SK-N-SH treated with all-trans-retinoic acid at 6 μM for 48 hours (cell line): Measurements from ENCODE around the gene CACNB4.

Experiments used
- ATAC-seq: fragments of 200-7000 bp; cut with Tn5 transposase; 3 replicates; pipeline ENCODE4 v1.9.1; 2020; ENCODE audit warnings: mild to moderate bottlenecking, moderate library complexity
- ARNTL ChIP-seq: fragments of 450-650 bp; formaldehyde crosslinking; IDR thresholded peaks from 2 replicates; pipeline ENCODE4 v1.5.0; 2020; ENCODE audit warnings: low read depth, mild to moderate bottlenecking, moderate library complexity, borderline replicate concordance
- BACH2 ChIP-seq: fragments of 250-450 bp; sonication (Bioruptor Pico); IDR thresholded peaks from 2 replicates; pipeline ENCODE4 v1.9.0; 2021; ENCODE audit warnings: mild to moderate bottlenecking, borderline replicate concordance
- CSDC2 ChIP-seq: fragments of 250-450 bp; sonication (Bioruptor Pico); IDR thresholded peaks from 2 replicates; pipeline ENCODE4 v1.5.0; 2020; ENCODE audit warnings: mild to moderate bottlenecking, moderate library complexity
- ESRRG ChIP-seq: fragments of 250-450 bp; sonication (Bioruptor Pico); IDR thresholded peaks from 2 replicates; pipeline ENCODE4 v1.6.1; 2021; ENCODE audit warnings: mild to moderate bottlenecking
- GLIS3 ChIP-seq: fragments of 250-450 bp; sonication (Bioruptor Pico); IDR thresholded peaks from 2 replicates; pipeline ENCODE4 v1.5.0; 2020; ENCODE audit warnings: mild to moderate bottlenecking, moderate library complexity
- ISL1 ChIP-seq: fragments of 250-450 bp; sonication (Bioruptor Pico); IDR thresholded peaks from 2 replicates; pipeline ENCODE4 v2.1.2; 2022; ENCODE audit warnings: mild to moderate bottlenecking, moderate library complexity
- OSR1 ChIP-seq: fragments of 250-450 bp; sonication (Bioruptor Pico); IDR thresholded peaks from 2 replicates; pipeline ENCODE4 v1.8.0; 2022; ENCODE audit warnings: moderate library complexity, mild to moderate bottlenecking, inconsistent platforms
- PATZ1 ChIP-seq: fragments of 250-450 bp; sonication (Bioruptor Pico); IDR thresholded peaks from 2 replicates; pipeline ENCODE4 v1.8.0; 2020; ENCODE audit warnings: mild to moderate bottlenecking, moderate library complexity, borderline replicate concordance
- POU6F1 ChIP-seq: fragments of 250-450 bp; sonication (Bioruptor Pico); IDR thresholded peaks from 2 replicates; pipeline ENCODE4 v1.8.0; 2021; ENCODE audit warnings: low read depth, mild to moderate bottlenecking, moderate library complexity, borderline replicate concordance
- PPARA ChIP-seq: fragments of 250-450 bp; sonication (Bioruptor Pico); IDR thresholded peaks from 2 replicates; pipeline ENCODE4 v1.5.0; 2020; ENCODE audit warnings: mild to moderate bottlenecking, borderline replicate concordance
- RARB ChIP-seq: fragments of 250-450 bp; sonication (Bioruptor Pico); IDR thresholded peaks from 2 replicates; pipeline ENCODE4 v1.8.0; 2021; ENCODE audit warnings: mild to moderate bottlenecking, moderate library complexity
- SNAI2 ChIP-seq: fragments of 250-450 bp; sonication (Bioruptor Pico); IDR thresholded peaks from 2 replicates; pipeline ENCODE4 v1.5.0; 2020; ENCODE audit warnings: mild to moderate bottlenecking, moderate library complexity
- TCF4 ChIP-seq: fragments of 250-450 bp; sonication (Bioruptor Pico); IDR thresholded peaks from 2 replicates; pipeline ENCODE4 v1.8.0; 2021; ENCODE audit warnings: mild to moderate bottlenecking, moderate library complexity, borderline replicate concordance
- TOX ChIP-seq: fragments of 250-450 bp; sonication (Bioruptor Pico); IDR thresholded peaks from 2 replicates; pipeline ENCODE4 v1.8.0; 2021; ENCODE audit warnings: mild to moderate bottlenecking, moderate library complexity, borderline replicate concordance
- ZC3H10 ChIP-seq: fragments of 250-450 bp; sonication (Bioruptor Pico); IDR thresholded peaks from 2 replicates; pipeline ENCODE4 v1.5.1; 2021; ENCODE audit warnings: mild to moderate bottlenecking, moderate library complexity
- ZFP3 ChIP-seq: fragments of 250-450 bp; sonication (Bioruptor Pico); IDR thresholded peaks from 2 replicates; pipeline ENCODE4 v1.5.0; 2020; ENCODE audit warnings: mild to moderate bottlenecking, moderate library complexity
- ZFP30 ChIP-seq: fragments of 450-650 bp; formaldehyde crosslinking; IDR thresholded peaks from 2 replicates; pipeline ENCODE4 v1.5.0; 2022; ENCODE audit warnings: mild to moderate bottlenecking, moderate library complexity
- ZNF565 ChIP-seq: fragments of 450-650 bp; formaldehyde crosslinking; conservative IDR thresholded peaks from 2 replicates; pipeline ENCODE4 v1.5.0; 2020; ENCODE audit warnings: low read depth, mild to moderate bottlenecking, moderate library complexity
- ZNF70 ChIP-seq: fragments of 450-650 bp; formaldehyde crosslinking; IDR thresholded peaks from 2 replicates; pipeline ENCODE4 v1.5.0; 2020; ENCODE audit warnings: mild to moderate bottlenecking, moderate library complexity
- ZNF8 ChIP-seq: fragments of 450-650 bp; formaldehyde crosslinking; IDR thresholded peaks from 2 replicates; pipeline ENCODE4 v1.5.0; 2020; ENCODE audit warnings: mild to moderate bottlenecking, moderate library complexity
- TF ChIP-seq, protein P1 (sequence below): fragments of 250-450 bp; sonication (Bioruptor Pico); IDR thresholded peaks from 2 replicates; pipeline ENCODE4 v1.5.1; 2021; ENCODE audit warnings: mild to moderate bottlenecking, moderate library complexity
- TF ChIP-seq, protein P2 (sequence below): fragments of 250-450 bp; sonication (Bioruptor Pico); IDR thresholded peaks from 2 replicates; pipeline ENCODE4 v1.5.1; 2020; ENCODE audit warnings: low read depth, mild to moderate bottlenecking, moderate library complexity

The CACNB4 gene

DNA sequence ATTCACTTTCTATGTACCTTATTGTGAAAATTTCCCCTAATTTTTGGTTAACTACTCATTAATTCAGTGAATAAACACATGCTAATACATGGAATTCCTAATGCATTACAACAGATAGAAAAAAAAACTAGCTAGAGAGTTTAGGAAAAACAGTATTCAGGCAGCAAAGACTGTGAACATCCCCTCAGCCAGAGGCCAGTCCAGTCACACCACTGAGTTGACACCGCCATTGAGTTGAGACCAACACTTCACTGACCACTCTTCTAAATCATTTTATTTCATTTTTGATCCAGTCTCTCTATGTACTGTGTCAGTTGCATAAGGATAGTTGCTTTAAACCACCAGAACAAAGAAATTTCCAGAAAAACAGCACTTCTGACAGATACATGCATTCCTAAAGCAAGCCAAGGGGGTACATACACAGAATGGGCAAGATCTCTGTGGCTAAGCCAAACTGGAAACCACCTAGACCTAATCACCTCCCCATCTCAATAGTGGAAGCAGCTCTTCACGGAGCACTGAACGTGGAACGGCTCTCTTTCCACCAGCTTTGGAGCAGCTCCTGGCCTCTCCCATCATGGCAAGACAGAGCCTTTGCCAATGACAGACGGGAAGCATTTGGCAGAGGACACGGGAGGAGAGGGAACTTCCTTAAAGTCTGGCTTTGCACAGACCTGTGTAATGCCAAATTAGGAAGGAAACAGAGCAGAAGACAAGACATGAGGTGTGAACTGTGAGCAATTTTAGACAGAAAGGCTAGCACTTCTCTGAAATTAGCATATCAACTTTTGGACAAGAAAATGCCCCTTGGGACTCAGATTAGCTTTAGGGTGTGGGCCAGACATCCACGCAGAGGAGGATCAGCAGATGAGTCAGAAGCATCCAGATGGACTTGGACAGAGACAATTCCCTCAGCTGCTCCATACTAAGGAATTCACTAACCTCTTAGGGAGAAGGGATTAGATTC lies 36.4 kb downstream of the CACNB4 start:
- TF ChIP-seq, protein P1, sequence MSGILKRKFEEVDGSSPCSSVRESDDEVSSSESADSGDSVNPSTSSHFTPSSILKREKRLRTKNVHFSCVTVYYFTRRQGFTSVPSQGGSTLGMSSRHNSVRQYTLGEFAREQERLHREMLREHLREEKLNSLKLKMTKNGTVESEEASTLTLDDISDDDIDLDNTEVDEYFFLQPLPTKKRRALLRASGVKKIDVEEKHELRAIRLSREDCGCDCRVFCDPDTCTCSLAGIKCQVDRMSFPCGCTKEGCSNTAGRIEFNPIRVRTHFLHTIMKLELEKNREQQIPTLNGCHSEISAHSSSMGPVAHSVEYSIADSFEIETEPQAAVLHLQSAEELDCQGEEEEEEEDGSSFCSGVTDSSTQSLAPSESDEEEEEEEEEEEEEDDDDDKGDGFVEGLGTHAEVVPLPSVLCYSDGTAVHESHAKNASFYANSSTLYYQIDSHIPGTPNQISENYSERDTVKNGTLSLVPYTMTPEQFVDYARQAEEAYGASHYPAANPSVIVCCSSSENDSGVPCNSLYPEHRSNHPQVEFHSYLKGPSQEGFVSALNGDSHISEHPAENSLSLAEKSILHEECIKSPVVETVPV (CRISPR knock-in tag), result no peak
- TF ChIP-seq ZNF565, result no peak
- TF ChIP-seq ISL1 (CRISPR knock-in tag), result no peak
- TF ChIP-seq ARNTL (CRISPR knock-in tag), result no peak
- no peak for TF ChIP-seq BACH2 (CRISPR knock-in tag)
- no peak for TF ChIP-seq ZFP3 (CRISPR knock-in tag)
- no peak for TF ChIP-seq CSDC2
- TF ChIP-seq RARB (CRISPR knock-in tag), result no peak
- TF ChIP-seq SNAI2 (CRISPR knock-in tag), result no peak
- no peak for TF ChIP-seq TOX (CRISPR knock-in tag)
- ATAC-seq, result peak; percentile 75

GRCh38 chr2:152061383-152061782 lies 37.5 kb downstream of the CACNB4 start:
- no peak for ATAC-seq
- TF ChIP-seq GLIS3 (CRISPR knock-in tag), result no peak
- no peak for TF ChIP-seq RARB (CRISPR knock-in tag)
- no peak for TF ChIP-seq BACH2 (CRISPR knock-in tag)
- no peak for TF ChIP-seq OSR1
- no peak for TF ChIP-seq ZC3H10 (CRISPR knock-in tag)
- no peak for TF ChIP-seq ZNF8 (CRISPR knock-in tag)
- no peak for TF ChIP-seq ESRRG (CRISPR knock-in tag)
- no peak for TF ChIP-seq TOX (CRISPR knock-in tag)
- no peak for TF ChIP-seq ZFP3 (CRISPR knock-in tag)
- TF ChIP-seq PATZ1, result no peak
- TF ChIP-seq ZNF565, result no peak
- TF ChIP-seq POU6F1 (CRISPR knock-in tag), result no peak
- no peak for TF ChIP-seq ZFP30 (CRISPR knock-in tag)
- TF ChIP-seq, protein P2, sequence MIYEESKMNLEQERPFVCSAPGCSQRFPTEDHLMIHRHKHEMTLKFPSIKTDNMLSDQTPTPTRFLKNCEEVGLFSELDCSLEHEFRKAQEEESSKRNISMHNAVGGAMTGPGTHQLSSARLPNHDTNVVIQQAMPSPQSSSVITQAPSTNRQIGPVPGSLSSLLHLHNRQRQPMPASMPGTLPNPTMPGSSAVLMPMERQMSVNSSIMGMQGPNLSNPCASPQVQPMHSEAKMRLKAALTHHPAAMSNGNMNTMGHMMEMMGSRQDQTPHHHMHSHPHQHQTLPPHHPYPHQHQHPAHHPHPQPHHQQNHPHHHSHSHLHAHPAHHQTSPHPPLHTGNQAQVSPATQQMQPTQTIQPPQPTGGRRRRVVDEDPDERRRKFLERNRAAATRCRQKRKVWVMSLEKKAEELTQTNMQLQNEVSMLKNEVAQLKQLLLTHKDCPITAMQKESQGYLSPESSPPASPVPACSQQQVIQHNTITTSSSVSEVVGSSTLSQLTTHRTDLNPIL (CRISPR knock-in tag), result no peak
- no peak for TF ChIP-seq TCF4 (CRISPR knock-in tag)
- no peak for TF ChIP-seq ARNTL (CRISPR knock-in tag)
- TF ChIP-seq CSDC2, result no peak
- TF ChIP-seq ISL1 (CRISPR knock-in tag), result no peak
- TF ChIP-seq ZNF70 (CRISPR knock-in tag), result no peak

- no peak for ATAC-seq
- TF ChIP-seq SNAI2 (CRISPR knock-in tag) (no peak), ZFP30 (CRISPR knock-in tag) (no peak), OSR1 (no peak), RARB (CRISPR knock-in tag) (no peak), PPARA (CRISPR knock-in tag) (no peak), TOX (CRISPR knock-in tag) (no peak), ISL1 (CRISPR knock-in tag) (no peak), TCF4 (CRISPR knock-in tag) (no peak), ESRRG (CRISPR knock-in tag) (no peak), ZFP3 (CRISPR knock-in tag) (no peak), BACH2 (CRISPR knock-in tag) (no peak), PATZ1 (no peak), POU6F1 (CRISPR knock-in tag) (no peak)
- TF ChIP-seq, protein P2 (CRISPR knock-in tag), result no peak
Measured at GRCh38 chr2:152058655-152059054, 40.2 kb downstream of the CACNB4 start.
